Mucosa of gallbladder (tissue), 1 donor: ENCODE results near the gene GTSE1. TPM values are rescaled to one million over a fixed set of nuclear protein-coding genes. Genes with fewer than 3 reads are reported as not detected.

Experiments used
- DNase-seq: peaks from one replicate; pipeline ENCODE4 v3.0.0-alpha.2; 2020; ENCODE audit warnings: low spot score
- total RNA-seq: library from RNA; stranded (reverse); gene quantifications from one replicate; pipeline ENCODE4 v1.2.1, GENCODE V29; 2021
- donor health status: DM: no; HTN: no; CAD: no.

The GTSE1 gene
- total RNA-seq, 1 donor from 2014 or later, result 1.3 TPM

DNA sequence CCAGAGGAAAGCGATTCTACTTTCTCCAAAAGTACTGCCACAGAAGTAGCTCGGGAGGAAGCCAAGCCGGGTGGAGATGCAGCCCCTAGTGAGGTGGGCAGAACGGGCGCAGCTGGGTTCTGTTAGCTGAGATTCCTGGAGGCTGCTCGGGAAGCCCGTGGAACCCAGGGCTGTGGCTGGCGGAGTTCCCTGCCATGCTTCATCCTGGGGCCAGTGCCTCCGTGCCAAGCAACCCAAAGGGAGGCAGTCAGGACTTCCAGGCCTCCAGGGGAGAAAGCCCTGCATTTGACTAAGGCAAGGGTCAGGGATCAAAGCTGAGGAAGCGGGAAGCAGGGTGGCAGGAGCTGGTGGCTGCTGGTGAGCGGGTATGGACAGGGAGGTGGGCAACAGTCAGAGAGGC lies 32.1 kb downstream of the GTSE1 start:
- DNase-seq, result no peak

GRCh38 chr22:46329616-46330015 lies 32.9 kb downstream of the GTSE1 start:
- no peak for DNase-seq

- DNase-seq, result no peak
Observed at GRCh38 chr22:46330426-46330825, 33.8 kb downstream of the GTSE1 start.

DNA sequence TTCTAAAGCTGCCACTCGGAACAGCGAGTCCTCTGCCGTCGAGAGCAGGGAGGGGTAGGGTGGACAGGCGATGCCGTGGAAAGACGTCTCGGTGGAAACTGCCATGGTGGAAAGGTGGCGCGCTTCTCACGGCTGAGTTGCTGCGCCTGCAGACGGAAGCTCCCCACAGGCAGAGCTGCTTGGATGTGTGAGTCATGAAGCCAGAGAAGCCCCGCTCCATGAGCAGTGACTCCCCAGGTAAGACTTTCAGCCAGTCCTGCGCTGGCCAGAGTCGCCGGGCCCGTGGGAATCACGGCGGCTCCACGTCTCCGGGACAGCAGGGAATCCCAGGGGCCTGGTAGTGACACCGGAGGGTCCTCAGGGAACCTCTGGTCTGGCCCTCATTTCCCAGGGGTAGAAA lies 34.8 kb downstream of the GTSE1 start:
- no peak for DNase-seq

DNA sequence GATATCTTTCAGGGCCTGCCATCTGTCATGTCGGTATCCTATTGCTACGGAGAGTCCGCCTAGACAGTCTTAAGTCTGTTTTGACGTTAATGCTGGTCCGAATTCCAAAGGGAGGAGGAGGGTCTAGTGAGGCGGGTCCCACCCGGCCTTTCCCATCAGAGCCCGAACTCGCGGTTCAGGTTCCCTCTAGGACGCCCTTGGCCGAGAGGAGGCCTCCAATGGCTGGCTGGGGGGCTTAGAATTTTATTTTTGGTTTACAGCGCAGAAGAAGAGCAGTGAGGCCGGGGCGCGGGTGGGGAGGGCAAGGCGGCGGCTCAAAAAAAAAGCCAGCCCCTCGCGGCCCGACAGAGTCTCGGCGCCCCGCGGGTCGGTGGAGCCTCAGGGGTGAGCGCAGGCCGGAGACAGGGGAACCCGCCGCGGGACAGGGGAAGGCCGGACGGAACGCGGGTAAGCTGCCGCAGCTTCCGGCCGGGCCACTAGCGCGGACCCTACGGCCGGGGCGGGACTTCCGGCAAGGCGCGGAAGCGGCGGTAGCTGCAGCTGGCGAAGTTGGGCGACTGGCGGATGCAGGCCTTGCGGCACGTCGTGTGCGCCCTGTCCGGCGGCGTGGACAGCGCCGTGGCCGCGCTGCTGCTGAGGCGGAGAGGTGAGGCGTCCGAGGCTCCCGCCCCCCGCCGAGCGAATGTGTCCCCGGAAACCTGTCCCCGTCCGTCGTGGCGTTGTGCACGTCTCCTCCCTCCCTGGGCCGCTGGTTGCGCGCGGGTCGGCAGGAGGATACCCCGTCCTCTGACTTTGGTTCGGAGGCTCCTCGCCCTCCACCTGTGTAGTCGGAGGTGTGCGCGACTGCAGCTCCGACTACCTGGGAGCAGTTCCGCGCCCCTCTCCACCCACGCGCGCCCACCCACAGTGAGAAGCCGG lies 38.8 kb downstream of the GTSE1 start, which contains the start of gene TRMU:
Gene TRMU, plus strand, starts transcription at position 514 of the 918 bp plus-strand sequence. Its CDS starts 51 bp downstream, at position 565.
- peak; percentile 81 for DNase-seq

- DNase-seq, result no peak
Observed at GRCh38 chr22:46336119-46337078, 39.7 kb downstream of the GTSE1 start.

GRCh38 chr22:46337870-46338269 lies 41.2 kb downstream of the GTSE1 start:
- no peak for DNase-seq

DNA sequence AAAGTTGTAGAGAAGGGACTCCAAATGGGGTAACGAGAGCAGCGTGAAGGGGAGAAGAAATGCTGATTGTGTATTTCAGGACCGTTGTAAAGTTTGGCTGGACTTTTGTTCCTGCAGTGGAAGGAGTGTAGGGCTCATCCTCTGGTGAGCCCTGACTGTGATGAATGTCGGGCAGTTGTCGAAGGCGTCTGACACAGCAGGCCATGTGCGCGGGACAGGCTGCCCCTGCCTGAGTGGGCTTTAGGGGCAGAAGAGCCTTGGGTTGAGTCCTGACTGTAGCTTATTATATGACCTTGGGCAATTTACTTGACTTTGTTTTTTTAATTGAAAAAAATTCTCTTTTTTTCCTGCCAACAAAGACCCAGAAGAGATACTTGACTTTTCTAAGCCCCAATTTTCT lies 42.0 kb downstream of the GTSE1 start:
- DNase-seq, result no peak

DNA sequence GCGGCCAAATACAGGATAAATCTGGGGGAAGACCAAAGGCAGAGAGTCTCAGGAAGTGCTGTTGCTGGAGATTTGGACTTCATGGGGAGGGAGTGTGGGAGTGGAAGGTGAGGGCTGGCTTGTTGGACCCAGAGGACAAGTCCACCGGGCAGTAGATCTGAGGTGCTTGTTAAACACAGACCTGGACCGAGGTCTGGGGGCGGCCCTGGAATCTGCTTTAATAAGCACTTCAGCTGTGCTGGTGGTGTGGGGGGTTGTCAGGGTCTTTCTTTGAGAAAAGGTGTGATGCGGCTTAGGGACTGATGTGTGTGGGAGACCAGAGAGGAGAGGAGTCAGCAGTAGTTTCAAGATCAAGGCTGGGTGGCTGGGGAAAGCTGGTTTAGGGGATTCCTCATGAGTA lies 43.3 kb downstream of the GTSE1 start:
- DNase-seq, result no peak

DNA sequence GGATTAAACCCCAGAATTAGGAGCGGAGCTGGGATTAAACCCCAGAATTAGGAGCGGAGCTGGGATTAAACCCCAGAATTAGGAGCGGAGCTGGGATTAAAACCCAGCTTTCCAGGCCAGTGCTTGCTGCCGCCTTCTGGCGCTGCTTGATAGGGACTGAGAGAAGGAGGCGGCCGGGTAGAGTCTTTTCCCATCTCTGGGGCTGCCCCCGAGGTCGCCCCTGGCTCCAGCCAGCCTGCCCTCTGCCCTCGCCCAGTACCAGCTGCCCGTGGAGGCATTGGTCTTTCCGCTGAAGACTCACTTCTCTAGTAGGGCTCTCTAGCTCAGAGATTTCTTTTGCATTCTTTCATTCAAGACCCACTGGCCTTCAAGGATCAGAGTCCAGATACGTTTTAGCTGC lies 44.0 kb downstream of the GTSE1 start:
- DNase-seq, result no peak

- DNase-seq, result no peak
Observed at GRCh38 chr22:46346680-46347405, 50.2 kb downstream of the GTSE1 start.

DNA sequence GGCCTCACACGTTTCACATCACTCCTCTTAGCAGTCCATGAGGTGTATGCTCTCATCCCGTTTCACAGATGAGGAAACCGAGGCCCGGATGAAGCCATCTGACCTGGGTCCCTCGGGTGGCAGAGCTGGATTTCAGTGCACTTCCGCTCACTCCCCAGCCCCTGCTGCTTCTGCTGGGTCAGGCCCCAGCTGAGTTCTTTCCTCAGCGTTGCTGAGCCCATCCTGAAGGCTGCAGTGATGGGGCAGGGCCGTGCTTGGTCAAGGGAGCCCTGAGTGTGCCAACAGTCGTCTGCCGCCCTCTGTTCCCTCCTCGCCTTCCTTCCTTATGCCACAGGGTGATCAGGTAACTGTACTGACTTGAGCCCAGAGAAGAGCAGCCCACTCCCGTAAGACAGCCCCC lies 51.0 kb downstream of the GTSE1 start:
- no peak for DNase-seq

- DNase-seq, result no peak
Observed at GRCh38 chr22:46348099-46348695, 51.5 kb downstream of the GTSE1 start.

DNA sequence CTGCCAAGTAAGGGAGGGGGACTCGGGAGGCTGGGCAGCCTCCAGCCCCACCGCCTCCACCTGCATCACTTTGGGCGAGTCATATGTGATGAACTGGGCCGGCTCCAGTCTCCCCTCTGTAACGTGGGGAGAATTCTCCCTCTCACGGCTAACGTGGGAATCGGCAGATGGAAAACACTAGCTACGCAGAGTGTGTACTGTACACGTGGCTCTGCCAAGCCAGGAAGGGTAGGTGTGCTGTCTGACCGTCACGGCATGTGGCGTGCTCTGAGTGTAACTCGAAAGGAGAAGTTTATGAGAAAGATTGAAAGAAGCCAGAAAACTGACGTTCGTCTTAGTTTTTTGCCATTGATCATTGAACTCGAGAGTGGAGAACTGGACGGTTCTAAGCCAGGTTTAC lies 52.6 kb downstream of the GTSE1 start:
- DNase-seq, result no peak

DNA sequence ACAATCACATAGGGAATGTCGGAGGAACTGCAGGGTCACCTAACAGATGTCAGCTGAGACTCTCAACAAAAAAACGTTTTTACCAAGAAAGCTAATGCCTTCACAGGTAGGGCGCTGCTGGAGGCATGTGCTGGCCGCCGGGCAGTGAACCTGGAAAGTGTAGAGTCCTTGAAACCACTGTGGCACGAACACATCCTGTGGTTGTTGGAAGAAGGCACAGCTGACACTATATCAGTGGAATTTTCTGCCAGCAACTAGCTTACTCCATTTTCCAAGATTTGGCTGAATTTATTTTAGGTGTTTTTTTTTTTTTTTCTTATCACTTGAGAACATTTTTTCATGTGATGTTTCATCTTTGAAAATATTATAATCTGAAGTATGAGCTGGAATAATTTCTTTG lies 53.0 kb downstream of the GTSE1 start:
- no peak for DNase-seq

- no peak for DNase-seq
Observed at GRCh38 chr22:46350121-46350520, 53.5 kb downstream of the GTSE1 start.

- DNase-seq, result no peak
Observed at GRCh38 chr22:46350646-46351045, 54.0 kb downstream of the GTSE1 start.

GRCh38 chr22:46351131-46351735 lies 54.6 kb downstream of the GTSE1 start:
- no peak for DNase-seq

- no peak for DNase-seq
Observed at GRCh38 chr22:46351767-46352166, 55.1 kb downstream of the GTSE1 start.

GRCh38 chr22:46352276-46352675 lies 55.6 kb downstream of the GTSE1 start:
- DNase-seq, result no peak
